Fibroblast of skin of right biceps (primary cell): ENCODE data around the gene TNNC1.
A peak's percentile ranks its signal among the peaks of the same experiment; 100 is the strongest.

Experiments
- DNase-seq: peaks from one replicate; pipeline ENCODE4 v3.0.0-alpha.2; 2013

TNNC1 gene

GRCh38 chr3:52483577-52484381 is 29.9 kb upstream of the TNNC1 start:
- DNase-seq: peak; percentile 62

GRCh38 chr3:52483081-52483480 is 29.2 kb upstream of the TNNC1 start:
- DNase-seq: no peak

- DNase-seq: no peak
These were observed 28.1 kb upstream of the TNNC1 start for GRCh38 chr3:52481819-52482521.

- DNase-seq: no peak
These were observed 27.2 kb upstream of the TNNC1 start for GRCh38 chr3:52480768-52481715.

- DNase-seq: no peak
These were observed 26.2 kb upstream of the TNNC1 start for GRCh38 chr3:52479877-52480575.

GRCh38 chr3:52479037-52479876 is 25.4 kb upstream of the TNNC1 start:
- DNase-seq: no peak

GRCh38 chr3:52477796-52478095 is 23.9 kb upstream of the TNNC1 start:
- DNase-seq: no peak

GRCh38 chr3:52477076-52477795 is 23.4 kb upstream of the TNNC1 start:
- DNase-seq: no peak

GRCh38 chr3:52473026-52473425 is 19.2 kb upstream of the TNNC1 start:
- no peak for DNase-seq

GRCh38 chr3:52472239-52473000 is 18.6 kb upstream of the TNNC1 start:
- no peak for DNase-seq

- DNase-seq: peak; percentile 24
These were observed 17.8 kb upstream of the TNNC1 start for GRCh38 chr3:52471371-52472238.

GRCh38 chr3:52470920-52471319 is 17.1 kb upstream of the TNNC1 start:
- DNase-seq: no peak

GRCh38 chr3:52469001-52469400 is 15.2 kb upstream of the TNNC1 start:
- DNase-seq: no peak

- DNase-seq: peak; percentile 37
These were observed 14.5 kb upstream of the TNNC1 start for GRCh38 chr3:52468336-52468735.

GRCh38 chr3:52463416-52463815 is 9.6 kb upstream of the TNNC1 start:
- no peak for DNase-seq

GRCh38 chr3:52461874-52462273 is 8.0 kb upstream of the TNNC1 start:
- DNase-seq: no peak

GRCh38 chr3:52458770-52459545 is 5.1 kb upstream of the TNNC1 start:
- DNase-seq: no peak

GRCh38 chr3:52458031-52458760 is 4.4 kb upstream of the TNNC1 start:
- DNase-seq: no peak
